KG1 (cell line): ENCODE results near the gene ADARB2.

Experiments used
- DNase-seq: peaks from one replicate; lab custom pipeline; 2025; lab: John Stamatoyannopoulos, UW

Gene ADARB2

DNA sequence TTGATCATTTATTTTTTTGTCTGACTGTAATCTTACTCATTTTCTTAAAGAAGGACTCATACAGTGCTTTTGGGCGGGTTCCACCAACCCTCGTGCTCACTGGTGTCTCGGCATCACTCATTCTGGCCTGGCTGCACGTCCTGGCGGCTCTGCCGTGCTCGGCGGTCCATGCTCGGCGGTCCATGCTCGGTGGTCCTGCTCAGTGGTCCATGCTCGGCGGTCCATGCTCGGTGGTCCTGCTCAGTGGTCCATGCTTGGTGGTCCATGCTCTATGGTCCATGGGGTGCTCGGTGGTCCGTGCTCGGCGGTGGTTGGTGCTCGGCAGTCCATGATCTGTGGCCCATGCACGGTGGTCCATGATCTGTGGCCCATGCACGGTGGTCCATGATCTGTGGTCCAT is 608.7 kb downstream of the ADARB2 start:
- no peak for DNase-seq

DNA sequence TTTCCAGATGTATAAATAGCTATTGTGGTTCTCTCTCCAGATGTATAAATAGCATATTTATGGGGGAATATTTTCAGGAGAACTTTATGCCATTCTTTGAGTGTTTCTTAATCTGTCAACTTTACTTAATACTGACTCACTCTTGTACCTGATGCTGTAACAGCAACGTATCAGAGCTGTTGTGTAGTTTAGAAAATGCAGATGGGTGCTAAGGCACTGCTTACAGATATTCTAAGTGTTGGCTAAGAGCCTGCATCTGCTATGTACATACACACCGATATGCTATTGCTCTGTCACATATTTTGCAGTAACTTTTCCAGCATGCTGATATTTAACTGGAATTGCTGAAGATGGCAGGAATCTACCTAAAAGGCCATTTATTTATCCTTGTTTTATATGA is 609.2 kb downstream of the ADARB2 start:
- DNase-seq, result no peak

GRCh38 chr10:1127629-1128028 is 609.7 kb downstream of the ADARB2 start:
- DNase-seq, result no peak
